HepG2 (cell line): ENCODE results near the gene SNAP25. TPM values are rescaled to one million over a fixed set of nuclear protein-coding genes. Genes with fewer than 3 reads are reported as not detected.
A peak's percentile ranks its signal among the peaks of the same experiment; 100 is the strongest.

ENCODE experiments used
- EP300 ChIP-seq, 3 experiments: sonication (generic) in 1 of 3; formaldehyde crosslinking in 1 of 3; IDR thresholded peaks; 2 replicates each; pipeline versions ENCODE4 v1.5.1 to v1.6.1; 2011 to 2020; ENCODE audit warnings: low read depth in 2 of 3, low read length in 2 of 3, borderline replicate concordance in 1 of 3, improper control_type of control experiment in 1 of 3, mild to moderate bottlenecking in 1 of 3, missing genetic modification reagents in 1 of 3, moderate library complexity in 1 of 3
- FOXA3 ChIP-seq: IDR thresholded peaks from 2 replicates; pipeline ENCODE4 v1.6.1; 2016; ENCODE audit warnings: missing genetic modification reagents, missing compliant biosample characterization
- HMG20A ChIP-seq: IDR thresholded peaks from 2 replicates; pipeline ENCODE4 v1.6.1; 2016; ENCODE audit warnings: borderline replicate concordance
- MZF1 ChIP-seq: sonication (generic); formaldehyde crosslinking; IDR thresholded peaks from 2 replicates; pipeline ENCODE4 v1.8.1; 2023; ENCODE audit warnings: mild to moderate bottlenecking, missing genetic modification reagents, borderline replicate concordance
- PATZ1 ChIP-seq: sonication (generic); formaldehyde crosslinking; IDR thresholded peaks from 2 replicates; pipeline ENCODE4 v1.4.0; 2020; ENCODE audit warnings: missing genetic modification reagents
- PHB2 ChIP-seq: fragments of 450-650 bp; IDR thresholded peaks from 2 replicates; pipeline ENCODE4 v1.6.1; 2018; ENCODE audit not compliant: partially characterized antibody
- SP140L ChIP-seq: sonication (generic); formaldehyde crosslinking; IDR thresholded peaks from 2 replicates; pipeline ENCODE4 v1.4.0; 2020; ENCODE audit warnings: missing genetic modification reagents, borderline replicate concordance
- ZBED4 ChIP-seq: sonication (generic); formaldehyde crosslinking; IDR thresholded peaks from 2 replicates; pipeline ENCODE4 v1.4.0; 2020; ENCODE audit warnings: missing genetic modification reagents, borderline replicate concordance
- ZHX2 ChIP-seq, 2 experiments: sonication (generic) in 1 of 2; formaldehyde crosslinking in 1 of 2; IDR thresholded peaks; 2 replicates each; pipeline versions ENCODE4 v1.6.1 to v1.9.0; 2014 to 2022; ENCODE audit warnings: antibody characterized with exemption in 1 of 2, borderline replicate concordance in 1 of 2, inconsistent platforms in 1 of 2, low read depth in 1 of 2, missing genetic modification reagents in 1 of 2
- ZNF101 ChIP-seq: sonication (generic); formaldehyde crosslinking; IDR thresholded peaks from 2 replicates; pipeline ENCODE4 v1.4.0; 2020; ENCODE audit warnings: mild to moderate bottlenecking, low read depth, missing genetic modification reagents, borderline replicate concordance
- ZNF335 ChIP-seq: sonication (generic); formaldehyde crosslinking; IDR thresholded peaks from 2 replicates; pipeline ENCODE4 v1.4.0; 2020; ENCODE audit warnings: missing genetic modification reagents
- ZNF350 ChIP-seq: sonication (generic); formaldehyde crosslinking; IDR thresholded peaks from 2 replicates; pipeline ENCODE4 v1.4.0; 2020; ENCODE audit warnings: mild to moderate bottlenecking, low read depth, missing genetic modification reagents, borderline replicate concordance
- ZNF784 ChIP-seq: sonication (generic); formaldehyde crosslinking; IDR thresholded peaks from 2 replicates; pipeline ENCODE4 v1.5.1; 2020; ENCODE audit warnings: missing genetic modification reagents, mild to moderate bottlenecking, borderline replicate concordance
- polyA plus RNA-seq, 8 experiments: library from polyadenylated mRNA; depleted of rRNA in 3 of 8; stranded (reverse) in 7 of 8; unstranded in 1 of 8; fragments of >200 nt; fragmentation: Illumina TruSeq in 4 of 8; extraction: Trizol in 4 of 8; gene quantifications; 2 replicates each; pipeline versions ENCODE4 v1.2.1 to v1.2.3, GENCODE V29; 2011 to 2016; ENCODE audit warnings: low read depth in 4 of 8, missing spikeins in 1 of 8, mixed read lengths in 1 of 8; ENCODE audit not compliant: insufficient read depth in 1 of 8
- total RNA-seq, 5 experiments: library from RNA; depleted of rRNA; stranded (reverse); fragments of >200 nt; fragmentation: Illumina TruSeq; extraction: Trizol; gene quantifications; 2 replicates each; pipeline ENCODE4 v1.2.3, GENCODE V29; 2016; ENCODE audit warnings: low read depth in 1 of 5

SNAP25 gene
- total and polyA plus RNA-seq, 2 of the 13 experiments (the other 11 are each of a cell fraction or from before 2014, with no cell fraction given), result not detected

- no peak for TF ChIP-seq ZHX2 (IDR thresholded peaks at IDR 0.05; ENCODE audit: low read depth)
- TF ChIP-seq ZHX2 (CRISPR knock-in tag; IDR thresholded peaks at IDR 0.05; ENCODE audit: borderline replicate concordance), result 0 out of 2 replicates have a peak, but pooled peaks have one; percentile 38
- TF ChIP-seq ZNF335 (CRISPR knock-in tag), result no peak
- 0 out of 4 replicates have a peak, but pooled peaks of 1 of the 2 experiments have one; percentile 9 for TF ChIP-seq EP300 (IDR thresholded peaks at IDR 0.05; ENCODE audit: low read depth in 2 of 2, low read length in 2 of 2)
- TF ChIP-seq EP300 (CRISPR knock-in tag; IDR thresholded peaks at IDR 0.05; ENCODE audit: borderline replicate concordance), result no peak
- no peak for TF ChIP-seq MZF1 (CRISPR knock-in tag)
- no peak for TF ChIP-seq ZNF784
- no peak for TF ChIP-seq PHB2
- peak; percentile 31; the same call in 1 of the 2 replicates for TF ChIP-seq PATZ1
- no peak for TF ChIP-seq SP140L (CRISPR knock-in tag)
- TF ChIP-seq FOXA3, result peak; percentile 21; the same call in 1 of the 2 replicates
- TF ChIP-seq ZNF350 (CRISPR knock-in tag), result no peak
- peak; percentile 21; the same call in 1 of the 2 replicates for TF ChIP-seq HMG20A (CRISPR knock-in tag)
- TF ChIP-seq ZBED4, result 0 out of 2 replicates have a peak, but pooled peaks have one; percentile 38
- TF ChIP-seq ZNF101 (CRISPR knock-in tag), result 0 out of 2 replicates have a peak, but pooled peaks have one; percentile 40
Measured at GRCh38 chr20:10352934-10353824, 134.5 kb downstream of the SNAP25 start (continued).
